GM12864 (cell line): ENCODE results near the gene CNTNAP2.

Experiments
- DNase-seq: peaks from one replicate; pipeline ENCODE4 v3.0.0-alpha.2; 2011; ENCODE audit warnings: low read depth
- H3K4me3 ChIP-seq: 2 replicates; pipeline ENCODE4 v1.5.1; 2011; ENCODE audit warnings: mild to moderate bottlenecking, low read depth, low read length, control low read depth
- CTCF ChIP-seq: IDR thresholded peaks from 2 replicates; pipeline ENCODE4 v1.5.1; 2011; ENCODE audit warnings: low read depth, mild to moderate bottlenecking, moderate library complexity, low read length, control low read depth, inconsistent platforms; ENCODE audit errors: missing control alignments

The CNTNAP2 gene

GRCh38 chr7:146405737-146406136, 289.1 kb downstream of the CNTNAP2 start:
- no peak for DNase-seq
- TF ChIP-seq CTCF = no peak
- no peak overlapping the region for H3K4me3 ChIP-seq

GRCh38 chr7:146411975-146412374, 295.4 kb downstream of the CNTNAP2 start:
- H3K4me3 ChIP-seq = no peak overlapping the region
- DNase-seq = no peak

GRCh38 chr7:146412781-146413180, 296.2 kb downstream of the CNTNAP2 start:
- H3K4me3 ChIP-seq = no peak overlapping the region
- no peak for TF ChIP-seq CTCF
- DNase-seq = no peak

More at GRCh38 chr7:146411975-146412374, 295.4 kb downstream of the CNTNAP2 start:
- TF ChIP-seq CTCF = no peak

GRCh38 chr7:146414373-146414772, 297.8 kb downstream of the CNTNAP2 start:
- no peak for TF ChIP-seq CTCF
- DNase-seq = no peak
- no peak overlapping the region for H3K4me3 ChIP-seq

- DNase-seq = no peak
- no peak for TF ChIP-seq CTCF
- H3K4me3 ChIP-seq = no peak overlapping the region
Observed at GRCh38 chr7:146414937-146415336, 298.3 kb downstream of the CNTNAP2 start.

GRCh38 chr7:146417176-146417575, 300.6 kb downstream of the CNTNAP2 start:
- no peak for DNase-seq
- no peak for TF ChIP-seq CTCF
- no peak overlapping the region for H3K4me3 ChIP-seq

GRCh38 chr7:146423446-146423845, 306.8 kb downstream of the CNTNAP2 start:
- no peak for TF ChIP-seq CTCF
- no peak overlapping the region for H3K4me3 ChIP-seq
- no peak for DNase-seq
